Thyroid gland (tissue), 4 donors: ENCODE results near the gene ANKRD55.

Source experiments
- CTCF ChIP-seq, 6 experiments: fragments of 200-600 bp in 3 of 6; fragments of 450-650 bp in 3 of 6; sonication (generic) in 3 of 6; IDR thresholded peaks; one replicate each; pipeline ENCODE4 v1.5.1; 2016 to 2019; ENCODE audit warnings: antibody characterized with exemption in 6 of 6, mild to moderate bottlenecking in 2 of 6, inconsistent platforms in 1 of 6, moderate library complexity in 1 of 6
- POLR2A ChIP-seq, 2 donors: fragments of 450-650 bp; IDR thresholded peaks; one replicate each; pipeline ENCODE4 v1.6.1; 2017; ENCODE audit warnings: antibody characterized with exemption in 2 of 2, mild to moderate bottlenecking in 2 of 2, moderate library complexity in 1 of 2

DNA sequence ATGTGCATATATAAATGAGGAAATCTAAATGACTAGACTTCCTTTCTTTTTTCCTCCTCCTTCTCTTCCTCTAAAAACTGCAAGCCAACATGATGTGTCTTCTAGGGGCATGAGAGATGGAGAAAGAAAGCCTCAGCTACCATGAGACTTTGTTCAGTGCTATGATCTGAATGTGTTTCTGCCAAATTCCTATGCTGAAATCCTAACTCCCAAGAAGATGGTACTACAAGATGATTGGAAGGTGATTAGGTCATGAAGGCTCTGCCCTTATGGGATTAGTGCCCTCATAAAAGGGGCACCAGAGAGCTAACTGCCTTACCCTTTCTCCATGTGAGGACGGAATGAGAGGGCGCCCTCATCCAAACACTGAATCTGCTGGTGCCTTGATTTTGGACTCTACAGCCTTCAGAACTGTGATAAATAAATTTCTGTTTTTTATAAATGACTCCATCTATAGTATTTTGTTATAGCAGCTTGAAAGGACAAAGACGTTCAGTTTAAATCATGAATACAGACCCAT, 166.1 kb downstream of the ANKRD55 start:
- TF ChIP-seq CTCF (IDR thresholded peaks at IDR 0.05) (no peak), POLR2A (IDR thresholded peaks at IDR 0.05) (no peak)
